Ovary (tissue), 9 donors: Measurements from ENCODE around the gene CADM2. TPM values are rescaled to one million over a fixed set of nuclear protein-coding genes. Genes with fewer than 3 reads are reported as not detected.

Experiments used
- DNase-seq, 5 donors: peaks; one replicate each; pipeline ENCODE4 v3.0.0-alpha.2; 2019 to 2020
- H3K27ac ChIP-seq, 2 donors: fragments of 200-600 bp; one replicate each; pipeline versions ENCODE4 v1.5.1 to v1.8.0; 2019 to 2022
- H3K27me3 ChIP-seq: fragments of 200-600 bp; one replicate; pipeline ENCODE4 v1.8.0; 2022
- H3K36me3 ChIP-seq: fragments of 200-600 bp; sonication (generic); one replicate; pipeline ENCODE4 v1.5.1; 2019
- H3K4me1 ChIP-seq: one replicate; pipeline ENCODE4 v1.8.1; 2013; ENCODE audit warnings: mild to moderate bottlenecking, moderate library complexity; ENCODE audit not compliant: insufficient read depth
- H3K4me3 ChIP-seq: fragments of 200-600 bp; sonication (generic); one replicate; pipeline ENCODE4 v1.5.1; 2017
- H3K9me3 ChIP-seq, 2 donors: fragments of 200-600 bp in 1 of 2; sonication (generic) in 1 of 2; one replicate each; pipeline versions ENCODE4 v1.5.1 to v1.8.1; 2013 to 2019; ENCODE audit warnings: mild to moderate bottlenecking in 1 of 2, moderate library complexity in 1 of 2
- CTCF ChIP-seq, 3 donors: fragments of 450-650 bp in 2 of 3; fragments of 200-600 bp in 1 of 3; IDR thresholded peaks; one replicate each; pipeline versions ENCODE4 v1.5.1 to v1.8.0; 2016 to 2022; ENCODE audit warnings: antibody characterized with exemption in 3 of 3, mild to moderate bottlenecking in 1 of 3
- EP300 ChIP-seq: sonication (generic); formaldehyde crosslinking; IDR thresholded peaks from one replicate; pipeline ENCODE4 v1.6.1; 2017; ENCODE audit warnings: antibody characterized with exemption
- POLR2A ChIP-seq: fragments of 450-650 bp; IDR thresholded peaks from one replicate; pipeline ENCODE4 v1.6.1; 2017; ENCODE audit warnings: antibody characterized with exemption, mild to moderate bottlenecking, moderate library complexity
- WGBS, 3 donors: extraction: QIAGEN DNeasy Blood & Tissue Kit in 1 of 3; methylation state at CpG; one replicate each; pipeline versions ENCODE4 v1.1.5 to v1.1.7; 2013 to 2017; 5-methylcytosine and 5-hydroxymethylcytosine counted together
- intact Hi-C, 4 donors: fragments of 100-400 bp; cut with DNase I; formaldehyde crosslinking; loops; one replicate each; pipeline versions ENCODE4 v1.11.0 to v1.15.1; 2022 to 2023
- polyA plus RNA-seq, 2 donors: library from polyadenylated mRNA; stranded (reverse); fragments of 200-250 nt in 1 of 2; fragments of 350-450 nt in 1 of 2; fragmentation: Illumina TruSeq in 1 of 2; extraction: RNeasy Lipid Tissue Mini Kit (QIAGEN cat#74804) in 1 of 2; gene quantifications; one replicate each; pipeline ENCODE4 v1.2.3, GENCODE V29; 2013 to 2014
- total RNA-seq, 7 donors: library from RNA; depleted of rRNA in 2 of 7; stranded (reverse); fragments of >200 nt in 2 of 7; fragmentation: NEBNext Ultra II Directional in 3 of 7; extraction: Animal tissue kit (Norgen Biotek cat#: 25700) in 3 of 7; gene quantifications; one replicate each; pipeline versions ENCODE4 v1.1.0 to v1.2.4, GENCODE V29; 2016 to 2023
- donor health status: DM: no; HTN: no; CAD: no; lungs with moderate emphysema.
- donor health status: DM: no; HTN: no; CAD: no.
- donor health status: Bipolar disorder and iron deficiency.
- donor health status: DM: yes; HTN: yes; CAD: no.
- donor health status: DM: no; HTN: no; CAD: no.
- donor health status: DM: yes; HTN: yes; CAD: no.

CADM2 gene
- total and polyA plus RNA-seq, 9 donors = 0.20 to 1.9 (median 0.69) TPM

- TF ChIP-seq EP300 = no peak
- no peak for TF ChIP-seq CTCF (IDR thresholded peaks at IDR 0.05)
- no peak for TF ChIP-seq POLR2A
- no peak for DNase-seq
- H3K36me3 ChIP-seq = no peaks in the 10 kb centered on the region
- no peaks in the 10 kb centered on the region for H3K9me3 ChIP-seq
- no peaks in the 10 kb centered on the region for H3K4me1 ChIP-seq
- no peaks in the 10 kb centered on the region for H3K27me3 ChIP-seq
- H3K4me3 ChIP-seq = no peak overlapping the region
- WGBS, 3 donors = 27 to 58% (median 49%) methylated on average over 1 of the region's 1 CpG
- intact Hi-C loops = no loop called here
- H3K27ac ChIP-seq = no peak overlapping the region
Measured at GRCh38 chr3:85176799-85177198, 218.0 kb downstream of the CADM2 start.

GRCh38 chr3:85182975-85183752 lies 224.4 kb downstream of the CADM2 start:
- DNase-seq = no peak
- Histone ChIP-seq H3K4me1 (no peaks in the 10 kb centered on the region), H3K27ac (no peak overlapping the region), H3K27me3 (no peaks in the 10 kb centered on the region), H3K36me3 (no peaks in the 10 kb centered on the region), H3K9me3 (no peaks in the 10 kb centered on the region), H3K4me3 (no peak overlapping the region)
- intact Hi-C loops = no loop called here
- 68 to 77% (median 75%) methylated on average over 3 of the region's 3 CpGs for WGBS, 3 donors
- TF ChIP-seq CTCF (IDR thresholded peaks at IDR 0.05) = no peak

GRCh38 chr3:85185495-85185894 lies 226.7 kb downstream of the CADM2 start:
- Histone ChIP-seq H3K4me1 (no peaks in the 10 kb centered on the region), H3K27ac (no peak overlapping the region), H3K27me3 (no peaks in the 10 kb centered on the region), H3K4me3 (no peak overlapping the region), H3K36me3 (no peaks in the 10 kb centered on the region), H3K9me3 (no peaks in the 10 kb centered on the region)
- 39 to 64% (median 57%) methylated on average over 1 of the region's 1 CpG for WGBS, 3 donors
- intact Hi-C loops = no loop called here
- no peak for DNase-seq
- TF ChIP-seq CTCF (IDR thresholded peaks at IDR 0.05) = no peak
- TF ChIP-seq POLR2A = no peak
- TF ChIP-seq EP300 = no peak

- Histone ChIP-seq H3K9me3 (no peaks in the 10 kb centered on the region), H3K27ac (no peak overlapping the region), H3K4me1 (no peaks in the 10 kb centered on the region), H3K4me3 (no peak overlapping the region), H3K36me3 (no peaks in the 10 kb centered on the region), H3K27me3 (no peaks in the 10 kb centered on the region)
- WGBS, 3 donors = 88 to 93% (median 92%) methylated on average over 3 of the region's 3 CpGs
- no peak for DNase-seq
- TF ChIP-seq EP300 (no peak), CTCF (IDR thresholded peaks at IDR 0.05) (no peak), POLR2A (no peak)
- intact Hi-C loops = no loop called here
Measured at GRCh38 chr3:85189731-85190130, 230.9 kb downstream of the CADM2 start.
